Bronchial epithelial cell (primary cell): ENCODE data around the gene DYNLT2B. TPM values are rescaled to one million over a fixed set of nuclear protein-coding genes. Genes with fewer than 3 reads are reported as not detected.
A peak's percentile ranks its signal among the peaks of the same experiment; 100 is the strongest.
"Not testable (repeated sequence)": the region's sequence is repeated elsewhere in the genome, so short reads cannot be mapped to it uniquely, and the experiment has no call there.

Source experiments
- DNase-seq: peaks from one replicate; pipeline ENCODE4 v3.0.0-alpha.2; 2010; ENCODE audit warnings: low read depth
- FAIRE-seq: peaks from 2 replicates; lab custom pipeline; 2011; peaks lifted over from hg19 to GRCh38; lab: Jason Lieb, UNC
- H3K27me3 ChIP-seq: 2 replicates; pipeline ENCODE4 v1.5.1; 2011; ENCODE audit warnings: low read length; ENCODE audit not compliant: control insufficient read depth, insufficient read depth
- H3K36me3 ChIP-seq: 2 replicates; pipeline ENCODE4 v1.5.1; 2011; ENCODE audit warnings: low read length; ENCODE audit not compliant: control insufficient read depth, insufficient read depth
- H3K4me3 ChIP-seq: 2 replicates; pipeline ENCODE4 v1.5.1; 2011; ENCODE audit warnings: mild to moderate bottlenecking, low read depth, low read length, control low read depth
- total RNA-seq: library from RNA; depleted of rRNA; stranded (reverse); fragments of >200 nt; gene quantifications from 2 replicates; pipeline ENCODE4 v1.2.1, GENCODE V29; 2014
- TF ChIP-seq, protein P1 (sequence below): IDR thresholded peaks from 2 replicates; pipeline ENCODE4 v1.5.1; 2011; ENCODE audit warnings: mild to moderate bottlenecking, moderate library complexity, low read length, control low read depth, inconsistent platforms; ENCODE audit not compliant: insufficient read depth, severe bottlenecking

DYNLT2B gene
- total RNA-seq, 1 donor from 2014 or later: 17.1 TPM

GRCh38 chr3:196323016-196323415 lies 5.0 kb upstream of the DYNLT2B start:
- DNase-seq: no peak
- Histone ChIP-seq H3K27me3 (no peaks in the 10 kb centered on the region), H3K36me3 (no peaks in the 10 kb centered on the region), H3K4me3 (no peak overlapping the region)
- TF ChIP-seq, protein P1, sequence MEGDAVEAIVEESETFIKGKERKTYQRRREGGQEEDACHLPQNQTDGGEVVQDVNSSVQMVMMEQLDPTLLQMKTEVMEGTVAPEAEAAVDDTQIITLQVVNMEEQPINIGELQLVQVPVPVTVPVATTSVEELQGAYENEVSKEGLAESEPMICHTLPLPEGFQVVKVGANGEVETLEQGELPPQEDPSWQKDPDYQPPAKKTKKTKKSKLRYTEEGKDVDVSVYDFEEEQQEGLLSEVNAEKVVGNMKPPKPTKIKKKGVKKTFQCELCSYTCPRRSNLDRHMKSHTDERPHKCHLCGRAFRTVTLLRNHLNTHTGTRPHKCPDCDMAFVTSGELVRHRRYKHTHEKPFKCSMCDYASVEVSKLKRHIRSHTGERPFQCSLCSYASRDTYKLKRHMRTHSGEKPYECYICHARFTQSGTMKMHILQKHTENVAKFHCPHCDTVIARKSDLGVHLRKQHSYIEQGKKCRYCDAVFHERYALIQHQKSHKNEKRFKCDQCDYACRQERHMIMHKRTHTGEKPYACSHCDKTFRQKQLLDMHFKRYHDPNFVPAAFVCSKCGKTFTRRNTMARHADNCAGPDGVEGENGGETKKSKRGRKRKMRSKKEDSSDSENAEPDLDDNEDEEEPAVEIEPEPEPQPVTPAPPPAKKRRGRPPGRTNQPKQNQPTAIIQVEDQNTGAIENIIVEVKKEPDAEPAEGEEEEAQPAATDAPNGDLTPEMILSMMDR: no peak
- no peak for FAIRE-seq

DNA sequence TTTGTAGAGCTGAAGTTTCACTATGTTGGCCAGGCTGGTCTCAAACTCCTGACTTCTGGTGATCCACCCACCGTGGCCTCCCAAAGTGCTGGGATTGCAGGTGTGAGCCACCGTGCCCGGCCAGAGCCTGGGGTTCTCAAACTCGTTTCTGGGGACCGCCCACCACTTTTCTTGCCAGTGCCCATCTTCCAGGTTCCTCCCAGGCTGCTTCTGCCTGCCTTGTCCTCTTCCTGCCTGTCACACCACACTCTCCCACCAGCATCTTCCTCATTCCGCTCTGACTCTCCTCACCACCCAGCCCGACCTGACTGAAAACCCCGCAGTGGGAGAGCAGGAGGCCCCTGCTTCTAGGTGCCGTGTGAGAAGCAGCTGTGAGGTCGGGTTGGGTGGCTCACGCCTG lies 3.1 kb upstream of the DYNLT2B start:
- DNase-seq (no peak), FAIRE-seq (no peak)
- Histone ChIP-seq H3K36me3 (no peaks in the 10 kb centered on the region), H3K27me3 (no peaks in the 10 kb centered on the region), H3K4me3 (no peak overlapping the region)
- TF ChIP-seq, protein P1: no peak

DNA sequence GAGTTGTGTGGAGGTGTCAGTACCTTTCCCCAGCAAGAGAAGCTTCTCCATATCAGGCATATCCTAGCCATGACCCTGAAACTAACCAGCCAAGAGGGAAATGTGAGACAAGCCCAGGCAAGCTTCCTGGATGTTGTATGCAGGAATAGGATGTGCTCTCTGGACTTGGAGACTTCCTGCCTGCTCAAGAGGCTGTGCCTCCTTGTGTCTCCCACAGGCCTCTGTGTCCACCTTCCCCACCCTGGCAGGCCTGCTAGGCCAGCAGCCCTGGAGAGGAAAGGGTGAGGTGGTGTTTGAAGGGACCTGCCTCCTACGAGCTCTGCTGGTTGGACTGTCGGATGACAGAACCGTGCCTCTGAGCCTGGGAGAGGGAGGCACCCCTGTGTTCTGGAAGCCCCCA lies 2.1 kb upstream of the DYNLT2B start:
- DNase-seq (peak; percentile 92), FAIRE-seq (no peak)
- no peaks in the 10 kb centered on the region for H3K27me3 ChIP-seq
- TF ChIP-seq, protein P1: no peak
- no peaks in the 10 kb centered on the region for H3K36me3 ChIP-seq
- H3K4me3 ChIP-seq: no peak overlapping the region

GRCh38 chr3:196316799-196317686 lies 997 bp downstream of the DYNLT2B start:
- H3K4me3 ChIP-seq: peak overlapping the region; percentile 94
- not testable (repeated sequence) for H3K36me3 ChIP-seq, FAIRE-seq, DNase-seq, H3K27me3 ChIP-seq

DNA sequence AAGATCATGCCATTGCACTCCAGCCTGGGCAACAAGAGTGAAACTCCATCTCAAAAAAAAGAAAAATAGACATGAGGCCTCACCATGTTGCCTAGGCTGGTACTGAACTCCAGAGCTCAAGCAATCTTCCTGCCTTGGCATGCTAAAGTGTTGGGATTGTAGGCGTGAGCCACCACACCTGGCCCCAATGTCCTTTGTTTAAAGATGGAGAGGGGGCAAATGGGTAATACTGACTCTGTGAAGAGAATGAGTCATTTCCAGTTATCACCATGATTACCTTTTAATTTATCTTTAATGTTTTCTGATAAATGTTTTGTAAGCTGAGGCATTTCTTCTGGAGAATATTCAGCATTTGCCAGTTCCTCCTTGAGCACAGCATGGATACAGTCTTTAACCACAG lies 2.2 kb downstream of the DYNLT2B start:
- FAIRE-seq: no peak

GRCh38 chr3:196314597-196314996 lies 3.4 kb downstream of the DYNLT2B start:
- no peak overlapping the region for H3K4me3 ChIP-seq
- H3K36me3 ChIP-seq: no peaks in the 10 kb centered on the region
- TF ChIP-seq, protein P1: no peak
- no peaks in the 10 kb centered on the region for H3K27me3 ChIP-seq
- DNase-seq: no peak
- no peak for FAIRE-seq

More for the DNA sequence above, 2.2 kb downstream of the DYNLT2B start:
- Histone ChIP-seq H3K4me3 (no peak overlapping the region), H3K27me3 (no peaks in the 10 kb centered on the region), H3K36me3 (no peaks in the 10 kb centered on the region)
- peak; percentile 54 for DNase-seq
- TF ChIP-seq, protein P1: no peak

DNA sequence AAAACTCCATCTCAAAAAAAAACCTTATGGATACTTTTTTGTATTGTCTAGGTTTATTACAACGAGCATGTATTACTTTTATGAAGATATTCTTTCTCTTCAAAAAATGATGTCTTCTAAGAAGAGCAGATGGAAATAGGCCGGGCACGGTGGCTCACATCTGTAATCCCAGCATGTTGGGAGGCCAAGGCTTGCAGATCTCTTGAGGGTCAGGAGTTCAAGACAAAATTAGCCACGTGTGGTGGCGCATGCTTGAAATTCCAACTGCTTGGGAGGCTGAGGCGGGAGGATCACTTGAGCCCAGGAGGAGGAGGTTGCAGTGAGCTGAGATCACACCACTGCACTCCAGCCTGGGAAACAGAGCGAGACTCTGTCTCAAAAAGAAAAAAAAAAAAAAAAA lies 4.0 kb downstream of the DYNLT2B start:
- DNase-seq, H3K36me3 ChIP-seq, H3K4me3 ChIP-seq, H3K27me3 ChIP-seq, FAIRE-seq: not testable (repeated sequence)

DNA sequence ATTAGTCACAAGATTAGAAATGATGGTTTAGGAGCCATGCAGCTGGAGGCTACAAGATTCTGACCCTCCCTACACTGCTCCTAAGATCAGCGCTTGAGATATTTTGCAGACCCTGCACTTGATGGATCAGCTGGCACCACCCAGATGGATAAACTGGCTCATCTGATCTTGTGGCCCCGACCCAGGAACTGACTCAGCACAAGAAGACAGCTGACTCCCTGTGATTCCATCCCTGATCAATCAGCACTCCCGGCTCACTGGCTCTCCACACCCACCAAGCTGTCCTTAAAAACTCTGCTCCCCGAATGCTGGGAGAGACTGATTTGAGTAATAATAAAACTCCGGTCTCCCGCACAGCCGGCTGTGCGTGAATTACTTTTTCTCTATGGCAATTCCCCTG lies 15.1 kb downstream of the DYNLT2B start:
- not testable (repeated sequence) for H3K36me3 ChIP-seq, FAIRE-seq, H3K4me3 ChIP-seq, H3K27me3 ChIP-seq, DNase-seq

GRCh38 chr3:196302551-196302950 lies 15.5 kb downstream of the DYNLT2B start:
- H3K36me3 ChIP-seq, H3K4me3 ChIP-seq, DNase-seq, H3K27me3 ChIP-seq, FAIRE-seq: not testable (repeated sequence)
